ENCODE data around the gene FSIP1.

FSIP1 gene

DNA sequence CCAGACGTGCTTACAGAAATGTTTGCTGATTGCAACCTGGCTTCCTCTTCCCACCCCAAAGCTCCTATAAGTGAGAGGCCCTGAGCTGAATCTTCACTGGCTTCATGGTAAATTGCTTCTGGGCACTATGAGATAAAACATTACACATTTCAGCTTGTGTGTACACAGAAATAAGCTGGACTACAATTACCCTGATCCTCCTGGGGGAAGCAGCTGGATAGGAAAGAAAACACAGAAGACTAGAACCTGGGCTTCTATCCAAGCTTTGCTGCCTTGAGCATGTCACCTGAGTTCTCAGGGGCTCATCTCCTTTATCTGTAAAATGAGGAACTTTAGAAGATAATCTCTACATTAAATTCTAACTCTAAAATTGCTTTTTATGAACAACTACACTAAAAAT lies 161.4 kb downstream of the FSIP1 start:
- H3K36me3 ChIP-seq (ENCODE audit: control insufficient read depth in 5 of 5, insufficient read depth in 5 of 5, low read length in 5 of 5) = no peaks in the 10 kb centered on the region
- H3K4me3 ChIP-seq (ENCODE audit: low read depth in 1 of 5, low read length in 5 of 5) = no peak overlapping the region
- peaks cover 0 to 40% (median 4%) of the 10 kb centered on the region in 5 donors for H3K4me1 ChIP-seq (ENCODE audit: control insufficient read depth in 5 of 5, insufficient read depth in 5 of 5, low read length in 5 of 5)
- H3K9ac ChIP-seq (ENCODE audit: low read length in 5 of 5) = no peak overlapping the region
- no peaks in the 10 kb centered on the region for H3K9me3 ChIP-seq (ENCODE audit: control insufficient read depth in 5 of 5, low read length in 5 of 5)
- H3K27me3 ChIP-seq (ENCODE audit: control insufficient read depth in 5 of 5, insufficient read depth in 4 of 5, low read length in 5 of 5) = no peaks in the 10 kb centered on the region
- no peak overlapping the region for H3K27ac ChIP-seq (ENCODE audit: low read depth, low read length)

DNA sequence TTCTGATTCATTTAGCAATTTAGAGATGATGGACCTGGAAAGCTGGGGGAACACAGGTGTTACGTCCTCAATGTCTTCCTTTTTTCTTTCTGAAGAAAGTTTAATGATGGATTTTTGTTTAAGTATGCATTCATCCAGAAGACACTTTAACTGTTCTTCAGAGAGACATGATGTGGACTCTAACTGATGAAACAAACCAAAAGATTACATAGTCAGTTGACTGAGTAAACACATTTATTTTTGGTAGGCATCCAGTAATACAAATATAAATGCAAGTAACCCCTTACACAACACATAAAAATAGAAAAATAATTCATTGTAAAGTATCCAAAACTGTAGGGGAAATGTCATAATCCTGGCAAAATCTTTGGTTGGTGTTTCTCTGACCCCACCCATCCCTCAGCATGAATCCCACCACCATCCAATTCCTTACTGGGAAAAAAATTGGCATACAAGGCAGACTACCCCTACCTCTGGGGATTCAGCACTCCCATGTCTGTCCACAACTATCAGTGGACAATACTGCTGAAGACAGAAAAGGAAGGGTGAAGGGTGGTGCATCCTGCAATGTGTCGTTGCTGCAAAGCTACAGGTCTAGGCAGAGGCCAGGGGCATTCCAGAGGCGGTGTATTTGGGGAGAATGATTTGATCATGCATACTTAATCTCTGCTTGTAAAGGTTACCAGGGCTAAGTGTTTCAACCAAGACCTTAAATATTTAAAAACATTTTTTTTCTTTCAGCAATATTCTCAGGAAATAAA lies 164.4 kb downstream of the FSIP1 start:
- no peaks in the 10 kb centered on the region for H3K36me3 ChIP-seq (ENCODE audit: control insufficient read depth in 5 of 5, insufficient read depth in 5 of 5, low read length in 5 of 5)
- H3K9me3 ChIP-seq (ENCODE audit: control insufficient read depth in 5 of 5, low read length in 5 of 5) = peaks cover 0 to 7% (median 0%) of the 10 kb centered on the region in 5 donors
- H3K9ac ChIP-seq (ENCODE audit: low read length in 5 of 5) = no peak overlapping the region
- H3K27me3 ChIP-seq (ENCODE audit: control insufficient read depth in 5 of 5, insufficient read depth in 4 of 5, low read length in 5 of 5) = no peaks in the 10 kb centered on the region
- no peak overlapping the region for H3K4me3 ChIP-seq (ENCODE audit: low read depth in 1 of 5, low read length in 5 of 5)
- H3K27ac ChIP-seq (ENCODE audit: low read depth, low read length) = no peak overlapping the region
- peaks cover 0 to 14% (median 0%) of the 10 kb centered on the region in 5 donors for H3K4me1 ChIP-seq (ENCODE audit: control insufficient read depth in 5 of 5, insufficient read depth in 5 of 5, low read length in 5 of 5)

DNA sequence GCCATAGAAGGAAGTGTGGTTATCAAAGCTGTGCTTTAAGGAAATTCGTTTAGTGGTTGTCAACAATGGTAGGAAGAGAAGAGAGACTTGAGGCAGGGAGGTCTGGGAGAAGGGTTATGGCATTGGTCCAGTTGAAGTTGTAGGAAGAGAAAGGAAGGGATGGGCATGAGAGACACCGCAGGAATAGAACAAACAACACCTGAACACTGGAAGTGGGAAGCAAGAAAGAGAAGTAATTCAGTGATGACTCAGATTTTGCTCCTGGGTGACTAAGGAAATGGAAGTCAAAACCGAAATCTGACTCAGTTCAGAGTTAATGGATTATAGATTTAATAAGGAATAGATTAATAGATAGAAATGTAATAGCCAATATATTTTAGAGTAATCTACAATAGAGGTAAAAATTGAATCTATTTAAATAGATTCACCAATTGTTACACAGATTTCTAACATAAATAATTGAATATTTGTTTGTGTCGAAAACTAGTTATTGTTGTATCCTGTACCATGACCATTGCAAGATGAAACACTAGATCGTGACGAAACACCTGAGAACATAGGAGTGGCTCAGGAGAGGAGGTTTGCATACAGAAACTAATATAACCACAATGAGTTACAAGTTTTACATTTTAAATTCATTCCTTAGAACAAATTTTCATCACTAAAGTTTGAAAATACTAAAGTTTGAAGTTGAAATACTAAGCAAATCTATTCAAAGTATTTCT lies 165.7 kb downstream of the FSIP1 start:
- Histone ChIP-seq H3K9me3 (ENCODE audit: control insufficient read depth in 5 of 5, low read length in 5 of 5) (peaks cover 0 to 7% (median 0%) of the 10 kb centered on the region in 5 donors), H3K9ac (ENCODE audit: low read length in 5 of 5) (no peak overlapping the region), H3K4me3 (ENCODE audit: low read depth in 1 of 5, low read length in 5 of 5) (no peak overlapping the region), H3K36me3 (ENCODE audit: control insufficient read depth in 5 of 5, insufficient read depth in 5 of 5, low read length in 5 of 5) (no peaks in the 10 kb centered on the region), H3K27ac (ENCODE audit: low read depth, low read length) (no peak overlapping the region), H3K4me1 (ENCODE audit: control insufficient read depth in 5 of 5, insufficient read depth in 5 of 5, low read length in 5 of 5) (peaks cover 0 to 8% (median 0%) of the 10 kb centered on the region in 5 donors), H3K27me3 (ENCODE audit: control insufficient read depth in 5 of 5, insufficient read depth in 4 of 5, low read length in 5 of 5) (no peaks in the 10 kb centered on the region)

DNA sequence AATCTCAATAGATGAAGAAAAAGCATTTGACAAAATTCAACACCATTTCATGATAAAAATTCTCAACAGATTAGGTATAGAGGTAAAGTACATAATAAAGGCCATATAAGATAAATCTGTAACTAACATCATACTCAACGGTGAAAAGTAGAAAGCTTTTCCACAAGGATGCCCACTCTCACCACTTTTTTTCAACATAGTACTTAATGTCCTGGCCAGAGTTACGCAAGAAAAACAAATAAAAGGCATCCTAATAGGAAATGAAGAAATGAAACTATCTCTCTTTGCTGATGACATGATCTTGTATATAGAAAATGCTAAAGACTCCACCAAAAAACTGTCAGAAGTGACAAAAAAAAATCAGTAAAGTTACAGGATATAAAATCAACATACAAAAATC lies 168.8 kb downstream of the FSIP1 start:
- Histone ChIP-seq H3K36me3 (ENCODE audit: control insufficient read depth in 5 of 5, insufficient read depth in 5 of 5, low read length in 5 of 5) (no peaks in the 10 kb centered on the region), H3K4me1 (ENCODE audit: control insufficient read depth in 5 of 5, insufficient read depth in 5 of 5, low read length in 5 of 5) (peaks cover 0 to 4% (median 0%) of the 10 kb centered on the region in 5 donors), H3K4me3 (ENCODE audit: low read depth in 1 of 5, low read length in 5 of 5) (no peak overlapping the region), H3K27me3 (ENCODE audit: control insufficient read depth in 5 of 5, insufficient read depth in 4 of 5, low read length in 5 of 5) (no peaks in the 10 kb centered on the region), H3K27ac (ENCODE audit: low read depth, low read length) (no peak overlapping the region), H3K9ac (ENCODE audit: low read length in 5 of 5) (no peak overlapping the region), H3K9me3 (ENCODE audit: control insufficient read depth in 5 of 5, low read length in 5 of 5) (peaks cover 0 to 25% (median 16%) of the 10 kb centered on the region in 5 donors)

DNA sequence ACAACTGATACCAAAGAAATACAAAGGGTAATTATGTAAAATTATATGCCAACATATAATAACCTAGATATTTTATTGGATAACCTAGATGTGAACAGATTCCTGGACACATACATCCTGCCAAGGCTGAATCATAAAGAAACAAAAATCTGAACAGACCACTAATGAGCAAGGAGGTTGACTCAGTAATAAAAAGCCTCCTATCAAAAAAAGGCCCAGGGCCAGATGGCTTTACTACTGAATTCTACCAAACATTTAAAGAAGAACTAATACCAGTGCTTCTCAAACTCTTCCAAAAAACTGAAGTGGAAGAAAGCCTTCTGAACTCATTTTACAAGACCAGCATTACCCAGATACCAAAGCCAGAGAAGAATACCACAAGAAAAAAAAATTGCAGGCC lies 169.4 kb downstream of the FSIP1 start:
- no peak overlapping the region for H3K9ac ChIP-seq (ENCODE audit: low read length in 5 of 5)
- no peaks in the 10 kb centered on the region for H3K36me3 ChIP-seq (ENCODE audit: control insufficient read depth in 5 of 5, insufficient read depth in 5 of 5, low read length in 5 of 5)
- peaks cover 0 to 2% (median 0%) of the 10 kb centered on the region in 5 donors for H3K4me1 ChIP-seq (ENCODE audit: control insufficient read depth in 5 of 5, insufficient read depth in 5 of 5, low read length in 5 of 5)
- no peaks in the 10 kb centered on the region for H3K27me3 ChIP-seq (ENCODE audit: control insufficient read depth in 5 of 5, insufficient read depth in 4 of 5, low read length in 5 of 5)
- no peak overlapping the region for H3K27ac ChIP-seq (ENCODE audit: low read depth, low read length)
- no peak overlapping the region for H3K4me3 ChIP-seq (ENCODE audit: low read depth in 1 of 5, low read length in 5 of 5)
- H3K9me3 ChIP-seq (ENCODE audit: control insufficient read depth in 5 of 5, low read length in 5 of 5) = peaks cover 0 to 25% (median 16%) of the 10 kb centered on the region in 5 donors

DNA sequence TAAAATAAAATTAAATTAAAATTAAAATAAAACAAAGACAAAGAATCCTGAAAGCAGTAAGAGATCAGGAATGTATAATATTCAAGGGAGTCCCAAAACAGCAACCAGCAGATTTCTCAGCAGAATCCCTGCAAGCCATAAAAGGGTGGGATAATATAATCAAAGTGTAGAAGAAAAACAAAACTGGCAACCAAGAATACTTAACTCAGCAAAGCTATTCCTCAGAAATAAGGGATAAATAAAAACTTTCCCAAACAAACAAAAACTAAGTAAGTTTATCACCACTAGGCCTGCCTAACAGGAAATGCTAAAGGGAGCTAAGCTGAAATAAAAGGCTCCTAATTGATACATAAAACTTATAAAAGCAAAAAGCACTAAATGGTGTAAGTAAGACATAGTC lies 172.0 kb downstream of the FSIP1 start:
- H3K4me1 ChIP-seq (ENCODE audit: control insufficient read depth in 5 of 5, insufficient read depth in 5 of 5, low read length in 5 of 5) = no peaks in the 10 kb centered on the region
- no peaks in the 10 kb centered on the region for H3K36me3 ChIP-seq (ENCODE audit: control insufficient read depth in 5 of 5, insufficient read depth in 5 of 5, low read length in 5 of 5)
- H3K27ac ChIP-seq (ENCODE audit: low read depth, low read length) = no peak overlapping the region
- H3K4me3 ChIP-seq (ENCODE audit: low read depth in 1 of 5, low read length in 5 of 5) = no peak overlapping the region
- no peaks in the 10 kb centered on the region for H3K27me3 ChIP-seq (ENCODE audit: control insufficient read depth in 5 of 5, insufficient read depth in 4 of 5, low read length in 5 of 5)
- H3K9ac ChIP-seq (ENCODE audit: low read length in 5 of 5) = no peak overlapping the region
- peaks cover 0 to 25% (median 16%) of the 10 kb centered on the region in 5 donors for H3K9me3 ChIP-seq (ENCODE audit: control insufficient read depth in 5 of 5, low read length in 5 of 5)

DNA sequence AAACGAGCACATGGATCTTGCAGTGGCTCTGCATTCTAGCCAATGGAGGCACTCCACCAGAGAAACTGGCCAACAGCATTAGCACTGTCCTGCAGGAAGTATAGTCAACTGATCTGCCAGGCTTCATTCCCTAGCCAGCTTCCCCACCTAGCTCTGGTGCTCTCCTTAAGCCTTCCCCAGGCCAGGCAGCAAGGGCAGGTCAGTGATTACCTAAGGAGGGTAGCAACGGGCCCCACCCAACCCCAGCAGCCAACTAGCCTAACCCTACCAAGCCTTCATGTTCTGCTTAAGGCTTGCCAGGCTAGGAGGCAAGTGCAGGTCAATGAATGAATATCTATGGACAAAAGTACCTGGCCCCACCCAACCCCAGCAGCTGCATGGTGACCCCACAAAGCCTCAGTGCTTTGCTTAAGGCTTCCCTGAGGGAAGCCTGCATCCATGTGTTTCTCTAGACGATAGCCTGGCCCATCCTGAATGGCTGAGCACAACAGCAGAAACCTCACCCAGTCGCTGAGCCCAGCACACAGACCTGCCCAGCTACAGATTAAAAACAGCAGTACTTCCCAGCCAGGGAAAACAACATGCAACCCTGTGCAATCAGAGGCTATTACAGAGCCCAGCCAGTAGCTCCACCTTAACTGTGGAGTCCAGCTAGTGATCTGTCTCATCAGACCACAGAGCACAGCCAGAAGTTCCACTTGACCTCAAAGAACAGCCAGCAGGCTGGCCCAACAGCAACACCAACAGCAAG lies 173.3 kb downstream of the FSIP1 start:
- Histone ChIP-seq H3K4me1 (ENCODE audit: control insufficient read depth in 5 of 5, insufficient read depth in 5 of 5, low read length in 5 of 5) (no peaks in the 10 kb centered on the region), H3K36me3 (ENCODE audit: control insufficient read depth in 5 of 5, insufficient read depth in 5 of 5, low read length in 5 of 5) (no peaks in the 10 kb centered on the region), H3K27ac (ENCODE audit: low read depth, low read length) (no peak overlapping the region), H3K27me3 (ENCODE audit: control insufficient read depth in 5 of 5, insufficient read depth in 4 of 5, low read length in 5 of 5) (no peaks in the 10 kb centered on the region), H3K4me3 (ENCODE audit: low read depth in 1 of 5, low read length in 5 of 5) (peak overlapping the region in 1 of 5 donors; percentile 3), H3K9ac (ENCODE audit: low read length in 5 of 5) (no peak overlapping the region), H3K9me3 (ENCODE audit: control insufficient read depth in 5 of 5, low read length in 5 of 5) (peaks cover 0 to 25% (median 16%) of the 10 kb centered on the region in 5 donors)

DNA sequence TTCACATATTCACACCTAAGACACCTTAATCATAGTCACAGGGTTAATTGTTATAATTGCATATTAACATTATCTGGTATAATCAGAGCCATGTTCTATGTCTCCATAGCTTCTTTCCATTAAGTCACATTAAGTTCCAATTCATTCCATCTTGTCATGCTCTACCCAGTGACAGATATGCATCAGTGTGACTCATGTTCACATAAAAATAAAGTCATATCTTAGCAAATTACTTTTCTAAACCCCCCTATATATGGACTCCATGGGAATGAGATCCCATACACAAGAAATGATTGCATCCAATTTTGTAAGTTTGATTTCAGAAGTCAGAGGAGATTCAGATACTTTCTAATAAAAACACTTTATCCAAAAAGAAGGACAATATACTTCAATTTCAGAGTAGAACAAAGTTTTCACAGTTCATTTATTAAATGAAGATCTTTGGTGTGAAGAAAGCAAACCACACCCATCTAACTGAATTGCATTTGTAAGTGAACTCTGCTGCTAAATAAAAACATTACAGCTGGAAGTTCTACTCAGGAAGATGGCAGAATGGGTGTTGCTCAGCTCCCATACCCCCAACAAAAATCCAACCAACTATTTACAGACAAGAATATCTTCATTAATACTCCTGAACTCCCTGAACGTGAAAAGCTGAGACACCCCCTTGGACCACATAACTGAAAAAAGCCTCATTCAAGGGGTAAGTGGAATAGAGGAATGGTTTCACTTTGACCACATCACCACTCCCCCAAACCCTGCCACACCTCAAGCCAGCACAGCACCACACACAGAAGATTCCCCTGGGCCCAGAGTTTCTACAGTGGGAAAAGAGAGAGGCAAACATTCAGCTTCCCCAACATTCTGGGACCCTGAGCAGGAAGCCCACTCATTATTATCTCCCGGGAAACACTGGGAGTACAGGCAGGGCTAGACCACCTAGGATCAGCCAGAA lies 174.2 kb downstream of the FSIP1 start:
- Histone ChIP-seq H3K9me3 (ENCODE audit: control insufficient read depth in 5 of 5, low read length in 5 of 5) (peaks cover 0 to 20% (median 12%) of the 10 kb centered on the region in 5 donors), H3K36me3 (ENCODE audit: control insufficient read depth in 5 of 5, insufficient read depth in 5 of 5, low read length in 5 of 5) (no peaks in the 10 kb centered on the region), H3K9ac (ENCODE audit: low read length in 5 of 5) (no peak overlapping the region), H3K4me3 (ENCODE audit: low read depth in 1 of 5, low read length in 5 of 5) (no peak overlapping the region), H3K4me1 (ENCODE audit: control insufficient read depth in 5 of 5, insufficient read depth in 5 of 5, low read length in 5 of 5) (no peaks in the 10 kb centered on the region), H3K27me3 (ENCODE audit: control insufficient read depth in 5 of 5, insufficient read depth in 4 of 5, low read length in 5 of 5) (no peaks in the 10 kb centered on the region), H3K27ac (ENCODE audit: low read depth, low read length) (no peak overlapping the region)

DNA sequence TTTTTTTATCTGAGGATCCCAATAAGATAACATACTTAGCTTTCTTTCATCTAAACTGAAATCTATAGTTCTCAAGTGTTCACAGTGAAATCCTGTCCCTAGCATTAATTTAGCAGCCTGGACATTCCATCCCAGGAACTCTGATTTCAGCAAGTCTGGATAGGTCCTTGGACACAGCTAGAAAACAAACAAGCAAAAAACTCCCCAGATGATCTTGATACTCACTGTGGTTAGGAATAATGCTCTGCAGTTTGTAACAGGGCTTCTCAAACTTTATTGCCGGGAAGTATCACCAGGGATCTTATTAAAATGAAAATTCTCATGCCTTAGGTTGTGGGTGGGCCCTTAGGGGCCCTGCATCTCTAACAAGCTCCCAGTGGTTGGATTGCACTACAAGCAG lies 177.5 kb downstream of the FSIP1 start:
- no peak overlapping the region for H3K9ac ChIP-seq (ENCODE audit: low read length in 5 of 5)
- peaks cover 0 to 13% (median 6%) of the 10 kb centered on the region in 5 donors for H3K9me3 ChIP-seq (ENCODE audit: control insufficient read depth in 5 of 5, low read length in 5 of 5)
- no peak overlapping the region for H3K27ac ChIP-seq (ENCODE audit: low read depth, low read length)
- no peaks in the 10 kb centered on the region for H3K36me3 ChIP-seq (ENCODE audit: control insufficient read depth in 5 of 5, insufficient read depth in 5 of 5, low read length in 5 of 5)
- H3K4me1 ChIP-seq (ENCODE audit: control insufficient read depth in 5 of 5, insufficient read depth in 5 of 5, low read length in 5 of 5) = no peaks in the 10 kb centered on the region
- no peak overlapping the region for H3K4me3 ChIP-seq (ENCODE audit: low read depth in 1 of 5, low read length in 5 of 5)
- H3K27me3 ChIP-seq (ENCODE audit: control insufficient read depth in 5 of 5, insufficient read depth in 4 of 5, low read length in 5 of 5) = no peaks in the 10 kb centered on the region

Measured in subcutaneous abdominal adipose tissue (tissue), 5 donors.